Epithelial cell of esophagus (primary cell): Measurements from ENCODE around the gene PCNX1.
A peak's percentile ranks its signal among the peaks of the same experiment; 100 is the strongest.
"Not testable (repeated sequence)": the region's sequence is repeated elsewhere in the genome, so short reads cannot be mapped to it uniquely, and the experiment has no call there.

Experiments
- DNase-seq: peaks from one replicate; pipeline ENCODE4 v3.0.0; 2010; ENCODE audit warnings: low read depth
- H3K4me3 ChIP-seq: 2 replicates; pipeline ENCODE4 v1.5.1; 2011; ENCODE audit warnings: mild to moderate bottlenecking, low read length, control low read depth
- TF ChIP-seq, protein P1 (sequence below): IDR thresholded peaks from 2 replicates; pipeline ENCODE4 v1.5.1; 2011; ENCODE audit warnings: low read depth, mild to moderate bottlenecking, low read length, control low read depth, inconsistent platforms; ENCODE audit not compliant: insufficient read depth; ENCODE audit errors: missing control alignments

Gene PCNX1

DNA sequence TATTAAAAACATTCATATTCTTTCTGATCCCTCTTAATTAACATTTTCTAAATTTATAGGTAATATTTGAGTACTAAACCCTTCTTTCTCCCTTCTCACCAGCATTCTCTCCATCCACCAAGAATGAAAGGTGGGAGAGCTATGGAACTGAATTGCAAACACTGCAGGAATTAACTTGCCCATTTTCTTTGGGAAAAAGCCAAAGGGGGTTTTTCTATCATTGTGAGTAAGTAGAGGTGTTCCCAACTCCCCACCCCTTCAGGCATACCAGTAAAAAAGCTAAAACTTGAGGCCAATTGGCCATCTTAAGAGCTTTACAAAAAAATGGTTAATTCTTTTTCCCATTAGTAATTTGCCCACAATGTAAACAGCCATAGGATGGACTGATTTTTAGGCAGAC is 23.7 kb downstream of the PCNX1 start:
- peak; percentile 54 for DNase-seq
- TF ChIP-seq, protein P1, sequence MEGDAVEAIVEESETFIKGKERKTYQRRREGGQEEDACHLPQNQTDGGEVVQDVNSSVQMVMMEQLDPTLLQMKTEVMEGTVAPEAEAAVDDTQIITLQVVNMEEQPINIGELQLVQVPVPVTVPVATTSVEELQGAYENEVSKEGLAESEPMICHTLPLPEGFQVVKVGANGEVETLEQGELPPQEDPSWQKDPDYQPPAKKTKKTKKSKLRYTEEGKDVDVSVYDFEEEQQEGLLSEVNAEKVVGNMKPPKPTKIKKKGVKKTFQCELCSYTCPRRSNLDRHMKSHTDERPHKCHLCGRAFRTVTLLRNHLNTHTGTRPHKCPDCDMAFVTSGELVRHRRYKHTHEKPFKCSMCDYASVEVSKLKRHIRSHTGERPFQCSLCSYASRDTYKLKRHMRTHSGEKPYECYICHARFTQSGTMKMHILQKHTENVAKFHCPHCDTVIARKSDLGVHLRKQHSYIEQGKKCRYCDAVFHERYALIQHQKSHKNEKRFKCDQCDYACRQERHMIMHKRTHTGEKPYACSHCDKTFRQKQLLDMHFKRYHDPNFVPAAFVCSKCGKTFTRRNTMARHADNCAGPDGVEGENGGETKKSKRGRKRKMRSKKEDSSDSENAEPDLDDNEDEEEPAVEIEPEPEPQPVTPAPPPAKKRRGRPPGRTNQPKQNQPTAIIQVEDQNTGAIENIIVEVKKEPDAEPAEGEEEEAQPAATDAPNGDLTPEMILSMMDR: no peak
- no peak overlapping the region for H3K4me3 ChIP-seq

DNA sequence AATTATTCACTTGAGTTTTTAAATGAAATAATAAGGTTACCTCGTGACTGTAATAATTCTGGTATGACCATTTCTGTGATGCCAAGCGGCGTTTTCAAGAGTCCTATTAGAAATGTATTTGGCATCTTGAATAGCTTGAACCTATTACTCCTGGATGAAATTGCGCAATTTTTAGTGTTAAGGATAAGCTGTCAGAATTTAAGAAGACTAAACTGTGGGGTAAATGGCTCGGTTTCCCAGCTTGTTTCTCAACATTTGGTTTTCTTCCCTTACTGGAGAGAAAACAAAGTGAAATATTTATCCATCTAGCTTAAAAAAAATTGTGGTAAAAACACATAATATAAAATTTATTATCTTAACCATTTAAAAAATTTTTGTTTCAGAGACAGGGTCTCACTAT is 26.8 kb downstream of the PCNX1 start:
- TF ChIP-seq, protein P1: no peak
- peak; percentile 49 for DNase-seq
- no peak overlapping the region for H3K4me3 ChIP-seq

DNA sequence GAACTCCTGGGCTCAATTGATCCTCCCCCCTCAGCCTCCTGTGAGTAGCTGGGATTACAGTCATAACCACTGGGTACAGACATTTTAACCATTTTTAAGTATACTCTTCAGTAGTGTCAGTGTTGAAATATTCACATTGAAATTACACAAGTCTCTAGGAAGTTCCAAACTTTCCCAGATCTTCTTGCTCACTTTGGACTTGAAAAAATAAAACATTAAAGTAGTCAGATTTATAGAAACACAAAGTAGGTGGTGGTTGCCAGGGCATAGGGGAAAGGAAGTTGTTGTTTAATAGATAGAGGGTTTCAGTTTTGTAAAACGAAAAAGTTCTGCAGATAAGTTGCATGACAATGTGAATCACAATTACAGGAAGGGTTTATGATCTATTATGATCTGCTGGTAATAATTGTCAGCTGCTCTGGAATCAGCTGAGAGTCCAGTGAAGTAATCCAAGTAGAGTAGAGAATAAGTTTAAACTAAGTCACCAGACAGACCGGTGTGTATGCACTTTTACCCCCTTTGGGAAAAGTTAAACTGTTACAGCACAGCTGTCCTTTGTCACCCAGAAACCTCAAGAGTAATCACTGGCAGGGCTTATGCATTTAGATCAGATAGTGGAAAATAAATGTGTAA is 27.4 kb downstream of the PCNX1 start:
- TF ChIP-seq, protein P1: no peak
- no peak overlapping the region for H3K4me3 ChIP-seq
- no peak for DNase-seq

DNA sequence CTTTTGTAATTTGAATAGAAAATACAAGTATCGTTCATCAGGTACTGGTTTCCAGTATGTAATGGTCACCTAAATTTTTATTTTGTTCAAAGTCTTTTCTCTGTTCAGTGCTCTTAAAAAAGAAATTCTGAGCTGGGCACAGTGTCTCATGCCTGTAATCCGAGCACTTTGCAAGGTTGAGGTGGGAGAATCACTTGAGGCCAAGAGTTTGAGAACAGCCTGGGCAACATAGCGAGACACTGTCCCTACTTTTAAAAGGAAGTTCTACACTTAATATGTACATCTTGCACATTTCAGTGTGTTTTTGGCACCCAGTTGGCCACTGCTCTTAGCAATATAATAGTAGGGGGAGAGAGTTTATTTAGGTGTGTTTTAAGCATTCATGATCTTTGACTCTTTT is 27.9 kb downstream of the PCNX1 start:
- DNase-seq: no peak
- TF ChIP-seq, protein P1: no peak
- no peak overlapping the region for H3K4me3 ChIP-seq

DNA sequence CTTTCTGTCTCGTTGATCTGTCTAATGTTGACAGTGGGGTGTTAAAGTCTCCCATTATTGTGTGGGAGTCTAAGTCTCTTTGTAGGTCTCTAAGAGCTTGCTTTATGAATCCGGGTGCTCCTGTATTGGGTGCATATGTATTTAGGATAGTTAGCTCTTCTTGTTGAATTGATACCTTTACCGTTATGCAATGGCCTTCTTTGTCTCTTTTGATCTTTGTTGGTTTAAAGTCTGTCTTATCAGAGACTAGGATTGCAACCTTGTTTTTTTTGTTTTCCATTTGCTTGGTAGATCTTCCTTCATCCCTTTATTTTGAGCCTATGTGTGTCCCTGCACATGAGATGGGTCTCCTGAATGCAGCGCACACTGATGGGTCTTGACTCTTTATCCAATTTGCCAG is 32.4 kb downstream of the PCNX1 start:
- not testable (repeated sequence) for DNase-seq, H3K4me3 ChIP-seq

DNA sequence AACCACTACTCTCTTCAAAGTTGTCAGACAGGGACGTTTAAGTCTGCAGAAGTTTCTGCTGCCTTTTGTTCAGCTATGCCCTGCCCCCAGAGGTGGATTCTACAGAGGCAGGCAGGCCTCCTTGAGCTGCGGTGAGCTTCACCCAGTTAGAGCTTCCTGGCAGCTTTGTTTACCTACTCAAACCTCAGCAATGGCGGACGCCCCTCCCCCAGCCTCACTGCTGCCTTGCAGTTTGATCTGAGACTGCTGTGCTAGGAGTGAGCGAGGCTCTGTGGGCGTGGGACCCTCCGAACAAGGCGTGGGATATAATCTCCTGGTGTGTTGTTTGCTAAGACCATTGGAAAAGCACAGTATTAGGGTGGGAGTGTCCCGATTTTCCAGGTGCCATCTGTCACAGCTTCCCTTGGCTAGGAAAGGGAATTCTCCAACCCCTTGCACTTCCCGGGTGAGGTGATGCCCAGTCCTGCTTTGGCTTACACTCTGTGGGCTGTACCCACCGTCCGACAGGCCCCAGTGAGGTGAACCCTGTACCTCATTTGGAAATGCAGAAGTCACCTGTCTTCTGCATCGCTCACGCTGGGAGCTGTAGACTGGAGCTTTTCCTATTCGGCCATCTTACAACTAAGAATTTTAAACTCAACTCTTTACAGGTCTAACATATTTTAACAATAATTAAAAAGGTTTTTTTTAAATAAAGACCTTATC is 34.5 kb downstream of the PCNX1 start:
- not testable (repeated sequence) for H3K4me3 ChIP-seq, DNase-seq

DNA sequence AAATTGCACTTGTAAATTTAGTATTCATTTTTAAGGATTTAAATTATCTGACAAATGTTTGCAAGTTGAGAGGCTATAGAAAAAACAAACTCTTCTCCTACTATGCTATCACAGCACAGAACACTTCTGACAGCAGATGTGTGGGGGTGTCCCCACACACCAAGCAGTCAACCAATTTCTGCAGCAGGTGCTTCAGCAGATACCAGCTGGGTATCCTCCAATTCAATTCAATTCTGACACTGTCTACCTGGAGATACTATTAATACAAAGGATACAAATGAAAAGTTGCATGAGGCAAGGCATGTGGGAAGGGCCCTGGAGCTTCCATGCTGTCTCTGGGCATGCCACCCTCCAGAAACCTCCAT is 35.1 kb downstream of the PCNX1 start:
- no peak overlapping the region for H3K4me3 ChIP-seq
- TF ChIP-seq, protein P1: no peak
- no peak for DNase-seq

DNA sequence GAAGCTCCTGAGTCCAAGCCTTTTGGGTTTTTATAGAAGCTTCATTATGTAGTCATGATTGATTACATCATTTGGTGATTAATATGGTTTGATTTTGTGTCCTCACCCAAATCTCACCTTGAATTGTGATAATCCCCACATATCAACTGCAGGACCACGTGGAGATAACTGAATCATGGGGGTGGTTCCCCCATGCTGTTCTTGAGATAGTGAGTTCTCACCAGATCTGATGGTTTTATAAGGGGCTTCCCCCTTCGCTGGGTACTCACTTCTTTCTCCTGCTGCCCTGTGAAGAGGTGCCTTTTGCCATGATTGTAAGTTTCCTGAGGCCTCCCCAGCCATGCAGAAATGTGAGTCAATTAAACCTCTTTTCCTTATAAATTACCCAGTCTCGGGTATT is 35.5 kb downstream of the PCNX1 start:
- DNase-seq, H3K4me3 ChIP-seq: not testable (repeated sequence)
